Articular chondrocyte of knee joint (primary cell): ENCODE data around the gene GSK3B. TPM values are rescaled to one million over a fixed set of nuclear protein-coding genes. Genes with fewer than 3 reads are reported as not detected.

Experiments
- small RNA-seq: library from RNA; depleted of rRNA; stranded (forward); fragments of <200 nt; gene quantifications from one replicate; pipeline ENCODE3, GENCODE V24; 2012
- total RNA-seq: library from RNA; depleted of rRNA; stranded (reverse); fragments of >200 nt; gene quantifications from 2 replicates; pipeline ENCODE4 v1.2.3, GENCODE V29; 2012

GSK3B gene
- total RNA-seq, result 72.9 and 75.9 TPM in 2 replicates

DNA sequence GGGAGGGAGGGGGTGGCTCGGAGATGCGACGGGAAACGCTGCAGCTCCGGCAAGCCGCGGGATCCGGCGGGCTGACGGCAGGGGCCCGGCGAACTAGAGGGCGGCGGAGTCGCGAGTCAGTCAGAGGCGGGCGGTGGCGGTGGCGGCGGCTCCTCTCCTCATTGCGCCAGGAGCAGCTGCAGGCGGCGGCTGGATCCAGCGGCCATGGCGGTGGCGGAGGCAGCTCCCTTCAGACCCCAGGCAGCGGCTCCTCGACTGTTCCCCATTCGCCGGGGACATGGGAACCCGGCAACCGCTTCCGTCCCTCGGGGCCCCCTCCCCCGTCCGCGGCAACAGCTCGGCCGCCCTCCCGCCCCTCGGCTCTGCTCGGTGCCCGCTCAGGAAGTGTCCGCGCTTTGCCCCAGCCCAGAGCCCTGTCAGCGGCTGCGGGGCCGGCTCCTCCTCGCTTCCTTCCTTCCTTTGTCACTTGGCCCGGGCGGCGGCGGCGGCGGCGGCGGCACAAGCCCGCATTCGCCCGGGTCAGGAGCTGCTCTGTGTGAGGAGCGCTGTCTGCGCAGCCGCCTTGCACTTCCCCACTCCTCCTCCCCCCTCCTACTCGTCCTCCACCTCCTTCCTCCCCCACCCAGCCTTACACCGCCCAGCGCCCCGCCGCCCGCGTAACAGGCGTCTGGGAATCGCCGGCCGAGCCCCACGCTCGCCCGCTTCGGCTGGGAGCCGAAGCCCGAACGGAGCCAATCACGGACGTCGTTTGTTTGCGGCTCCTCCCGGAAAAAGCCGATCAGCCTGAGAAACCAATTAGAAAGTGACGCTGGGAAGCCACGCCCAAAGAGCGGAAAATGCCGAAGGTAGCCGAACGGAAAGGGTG, at the start of gene GSK3B:
TSS of gene GSK3B (minus strand) at position 537 of the 865 bp plus-strand sequence. CDS start 1,013 bp downstream, outside the sequence.

GRCh38 chr3:119781330-119782198, 312.7 kb downstream of the GSK3B start, which contains the start of gene NR1I2:
NR1I2 (plus strand) TSS chr3:119782101.

Small RNAs within 50 kb of the gene (small RNA-seq; reads per million reads assigned to genes)
- not detected for gene RN7SL397P
- not detected for gene RN7SL762P

Other genes starting within 250 kb of the GSK3B start
- 1.2 and 1.5 TPM in 2 replicates for gene GPR156, start 190.8 kb upstream of the GSK3B start, total RNA-seq